WTC11 (cell line): ENCODE results near the gene CLEC16A. TPM values are rescaled to one million over a fixed set of nuclear protein-coding genes. Genes with fewer than 3 reads are reported as not detected.

Experiments used
- ATAC-seq: fragments of 200-7000 bp; cut with Tn5 transposase; 2 replicates; pipeline ENCODE4 v1.10.0; 2021; ENCODE audit warnings: mild to moderate bottlenecking, moderate library complexity
- CTCF ChIA-PET: fragments of 300-600 bp; sonication (Branson Sonifier 250); formaldehyde crosslinking; loops from one replicate; lab custom pipeline; 2021; ENCODE audit warnings: antibody characterized with exemption; lab: Charles Lee
- POLR2A ChIA-PET: fragments of 350-600 bp; sonication (Branson Sonifier 250); formaldehyde crosslinking; loops from one replicate; lab custom pipeline; 2021; ENCODE audit warnings: antibody characterized with exemption; lab: Charles Lee
- DNase-seq: peaks from one replicate; pipeline ENCODE4 v3.0.0; 2021; ENCODE audit warnings: low spot score
- H3K27ac Mint-ChIP-seq: 2 replicates; pipeline ENCODE4 v1.8.0; 2021; ENCODE audit warnings: mixed read lengths
- H3K27me3 Mint-ChIP-seq: 2 replicates; pipeline ENCODE4 v1.8.0; 2021; ENCODE audit warnings: low read depth, mild to moderate bottlenecking, moderate library complexity, mixed read lengths
- H3K36me3 Mint-ChIP-seq: 2 replicates; pipeline ENCODE4 v1.8.0; 2021; ENCODE audit warnings: mixed read lengths
- H3K4me1 Mint-ChIP-seq: 2 replicates; pipeline ENCODE4 v1.8.0; 2022; ENCODE audit warnings: mixed read lengths
- H3K4me3 Mint-ChIP-seq: 2 replicates; pipeline ENCODE4 v1.8.0; 2021; ENCODE audit warnings: mild to moderate bottlenecking, moderate library complexity, mixed read lengths
- H3K9me3 Mint-ChIP-seq: 2 replicates; pipeline ENCODE4 v1.8.0; 2021; ENCODE audit warnings: mixed read lengths
- ELF4 ChIP-seq: sonication (generic); formaldehyde crosslinking; IDR thresholded peaks from 2 replicates; pipeline ENCODE4 v1.8.1; 2022; ENCODE audit warnings: low read depth, mild to moderate bottlenecking, moderate library complexity, missing genetic modification reagents
- ETV6 ChIP-seq: sonication (generic); formaldehyde crosslinking; IDR thresholded peaks from 2 replicates; pipeline ENCODE4 v1.8.1; 2022; ENCODE audit warnings: mild to moderate bottlenecking, missing genetic modification reagents
- FOXK1 ChIP-seq: sonication (generic); formaldehyde crosslinking; IDR thresholded peaks from 2 replicates; pipeline ENCODE4 v1.8.0; 2022; ENCODE audit warnings: mild to moderate bottlenecking, moderate library complexity, missing genetic modification reagents
- GABPB1 ChIP-seq: sonication (generic); formaldehyde crosslinking; IDR thresholded peaks from 2 replicates; pipeline ENCODE4 v1.8.1; 2023; ENCODE audit warnings: mild to moderate bottlenecking, missing genetic modification reagents
- GTF2I ChIP-seq: fragments of 250-450 bp; sonication (Bioruptor Pico); conservative IDR thresholded peaks from 2 replicates; pipeline ENCODE4 v1.4.0; 2021; ENCODE audit warnings: mild to moderate bottlenecking
- MXD4 ChIP-seq: fragments of 250-450 bp; sonication (Bioruptor Pico); IDR thresholded peaks from 2 replicates; pipeline ENCODE4 v1.8.0; 2021; ENCODE audit warnings: mild to moderate bottlenecking, moderate library complexity, borderline replicate concordance
- NFE2L1 ChIP-seq: sonication (generic); formaldehyde crosslinking; IDR thresholded peaks from 2 replicates; pipeline ENCODE4 v1.8.1; 2023; ENCODE audit warnings: missing genetic modification reagents
- RELA ChIP-seq: sonication (generic); formaldehyde crosslinking; IDR thresholded peaks from 2 replicates; pipeline ENCODE4 v1.8.1; 2022; ENCODE audit warnings: missing genetic modification reagents, mild to moderate bottlenecking, borderline replicate concordance
- RORB ChIP-seq: fragments of 250-450 bp; sonication (Bioruptor Pico); IDR thresholded peaks from 2 replicates; pipeline ENCODE4 v1.9.0; 2021; ENCODE audit warnings: mild to moderate bottlenecking
- SMAD4 ChIP-seq: sonication (generic); formaldehyde crosslinking; IDR thresholded peaks from 2 replicates; pipeline ENCODE4 v1.8.0; 2022; ENCODE audit warnings: mild to moderate bottlenecking, missing genetic modification reagents
- TP53 ChIP-seq: sonication (generic); formaldehyde crosslinking; IDR thresholded peaks from 2 replicates; pipeline ENCODE4 v1.8.1; 2023; ENCODE audit warnings: mild to moderate bottlenecking, missing genetic modification reagents
- ZNF138 ChIP-seq: sonication (generic); formaldehyde crosslinking; conservative IDR thresholded peaks from 2 replicates; pipeline ENCODE4 v1.8.1; 2022; ENCODE audit warnings: mild to moderate bottlenecking, moderate library complexity, missing genetic modification reagents
- ZNF671 ChIP-seq: fragments of 250-450 bp; sonication (Bioruptor Pico); IDR thresholded peaks from 2 replicates; pipeline ENCODE4 v1.8.0; 2021; ENCODE audit warnings: mild to moderate bottlenecking
- total RNA-seq: library from RNA; stranded (reverse); gene quantifications from 3 replicates; pipeline ENCODE4 v1.2.3, GENCODE V29; 2021
- TF ChIP-seq, protein P1 (sequence below): sonication (generic); formaldehyde crosslinking; IDR thresholded peaks from 2 replicates; pipeline ENCODE4 v1.8.1; 2022; ENCODE audit warnings: missing genetic modification reagents, borderline replicate concordance
- TF ChIP-seq, protein P2 (sequence below): sonication (generic); formaldehyde crosslinking; IDR thresholded peaks from 2 replicates; pipeline ENCODE4 v1.8.0; 2022; ENCODE audit warnings: missing genetic modification reagents
- TF ChIP-seq, protein P3 (sequence below): fragments of 250-450 bp; sonication (Bioruptor Pico); IDR thresholded peaks from 2 replicates; pipeline ENCODE4 v1.9.0; 2021; ENCODE audit warnings: moderate library complexity, mild to moderate bottlenecking, inconsistent platforms, borderline replicate concordance
- TF ChIP-seq, protein P4 (sequence below): sonication (generic); formaldehyde crosslinking; IDR thresholded peaks from 2 replicates; pipeline ENCODE4 v1.8.0; 2022; ENCODE audit warnings: mild to moderate bottlenecking, missing genetic modification reagents
- TF ChIP-seq, protein P5 (sequence below): fragments of 200-600 bp; IDR thresholded peaks from 2 replicates; pipeline ENCODE4 v1.8.0; 2022; ENCODE audit warnings: antibody characterized with exemption
- TF ChIP-seq, protein P6 (sequence below): sonication (generic); formaldehyde crosslinking; conservative IDR thresholded peaks from 2 replicates; pipeline ENCODE4 v1.8.1; 2022; ENCODE audit warnings: mild to moderate bottlenecking, missing genetic modification reagents
- TF ChIP-seq, protein P7 (sequence below): fragments of 250-450 bp; sonication (Bioruptor Pico); conservative IDR thresholded peaks from 2 replicates; pipeline ENCODE4 v1.9.0; 2021; ENCODE audit warnings: mild to moderate bottlenecking

The CLEC16A gene
- total RNA-seq, 1 experiment from 2014 or later, result 14.4 TPM

DNA sequence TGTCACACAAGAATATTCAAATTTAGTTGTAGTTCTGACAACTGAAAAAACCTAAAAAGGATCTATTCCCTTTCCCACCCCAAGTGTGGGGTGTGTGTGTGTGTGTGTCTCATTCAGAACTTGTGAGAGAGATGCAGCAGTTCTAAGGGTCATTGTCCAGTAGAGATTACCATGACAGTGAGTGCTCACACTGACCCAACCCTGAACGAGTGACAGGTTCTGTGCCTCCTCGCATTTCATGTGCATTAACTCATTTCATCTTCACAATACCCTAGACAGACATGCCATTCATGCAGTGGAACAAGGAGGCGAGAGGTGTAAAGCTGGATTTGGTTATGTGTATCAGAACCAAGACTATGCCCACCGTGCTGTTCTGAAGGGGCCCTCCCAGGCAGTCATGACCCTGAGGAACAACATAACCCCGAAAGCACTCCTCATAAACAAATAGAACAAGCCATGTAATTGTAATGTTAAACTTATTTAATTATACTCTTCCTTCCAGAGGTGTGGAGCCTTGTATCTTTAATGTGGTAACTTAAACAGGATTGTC is 102.1 kb downstream of the CLEC16A start:
- no peak for TF ChIP-seq MXD4 (CRISPR knock-in tag)
- no peak for TF ChIP-seq ETV6 (CRISPR knock-in tag)
- TF ChIP-seq ZNF671 (CRISPR knock-in tag), result no peak
- no peak for TF ChIP-seq FOXK1
- no peak for TF ChIP-seq GTF2I
- no peak for TF ChIP-seq ZNF138 (CRISPR knock-in tag)
- TF ChIP-seq, protein P1, sequence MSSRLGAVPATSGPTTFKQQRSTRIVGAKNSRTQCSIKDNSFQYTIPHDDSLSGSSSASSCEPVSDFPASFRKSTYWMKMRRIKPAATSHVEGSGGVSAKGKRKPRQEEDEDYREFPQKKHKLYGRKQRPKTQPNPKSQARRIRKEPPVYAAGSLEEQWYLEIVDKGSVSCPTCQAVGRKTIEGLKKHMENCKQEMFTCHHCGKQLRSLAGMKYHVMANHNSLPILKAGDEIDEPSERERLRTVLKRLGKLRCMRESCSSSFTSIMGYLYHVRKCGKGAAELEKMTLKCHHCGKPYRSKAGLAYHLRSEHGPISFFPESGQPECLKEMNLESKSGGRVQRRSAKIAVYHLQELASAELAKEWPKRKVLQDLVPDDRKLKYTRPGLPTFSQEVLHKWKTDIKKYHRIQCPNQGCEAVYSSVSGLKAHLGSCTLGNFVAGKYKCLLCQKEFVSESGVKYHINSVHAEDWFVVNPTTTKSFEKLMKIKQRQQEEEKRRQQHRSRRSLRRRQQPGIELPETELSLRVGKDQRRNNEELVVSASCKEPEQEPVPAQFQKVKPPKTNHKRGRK, result no peak
- TF ChIP-seq, protein P2, sequence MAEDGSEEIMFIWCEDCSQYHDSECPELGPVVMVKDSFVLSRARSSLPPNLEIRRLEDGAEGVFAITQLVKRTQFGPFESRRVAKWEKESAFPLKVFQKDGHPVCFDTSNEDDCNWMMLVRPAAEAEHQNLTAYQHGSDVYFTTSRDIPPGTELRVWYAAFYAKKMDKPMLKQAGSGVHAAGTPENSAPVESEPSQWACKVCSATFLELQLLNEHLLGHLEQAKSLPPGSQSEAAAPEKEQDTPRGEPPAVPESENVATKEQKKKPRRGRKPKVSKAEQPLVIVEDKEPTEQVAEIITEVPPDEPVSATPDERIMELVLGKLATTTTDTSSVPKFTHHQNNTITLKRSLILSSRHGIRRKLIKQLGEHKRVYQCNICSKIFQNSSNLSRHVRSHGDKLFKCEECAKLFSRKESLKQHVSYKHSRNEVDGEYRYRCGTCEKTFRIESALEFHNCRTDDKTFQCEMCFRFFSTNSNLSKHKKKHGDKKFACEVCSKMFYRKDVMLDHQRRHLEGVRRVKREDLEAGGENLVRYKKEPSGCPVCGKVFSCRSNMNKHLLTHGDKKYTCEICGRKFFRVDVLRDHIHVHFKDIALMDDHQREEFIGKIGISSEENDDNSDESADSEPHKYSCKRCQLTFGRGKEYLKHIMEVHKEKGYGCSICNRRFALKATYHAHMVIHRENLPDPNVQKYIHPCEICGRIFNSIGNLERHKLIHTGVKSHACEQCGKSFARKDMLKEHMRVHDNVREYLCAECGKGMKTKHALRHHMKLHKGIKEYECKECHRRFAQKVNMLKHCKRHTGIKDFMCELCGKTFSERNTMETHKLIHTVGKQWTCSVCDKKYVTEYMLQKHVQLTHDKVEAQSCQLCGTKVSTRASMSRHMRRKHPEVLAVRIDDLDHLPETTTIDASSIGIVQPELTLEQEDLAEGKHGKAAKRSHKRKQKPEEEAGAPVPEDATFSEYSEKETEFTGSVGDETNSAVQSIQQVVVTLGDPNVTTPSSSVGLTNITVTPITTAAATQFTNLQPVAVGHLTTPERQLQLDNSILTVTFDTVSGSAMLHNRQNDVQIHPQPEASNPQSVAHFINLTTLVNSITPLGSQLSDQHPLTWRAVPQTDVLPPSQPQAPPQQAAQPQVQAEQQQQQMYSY (CRISPR knock-in tag), result no peak
- no peak for TF ChIP-seq SMAD4
- ATAC-seq (no peak), DNase-seq (no peak)
- POLR2A ChIA-PET, result no interaction called here
- no peaks in the 10 kb centered on the region for H3K9me3 Mint-ChIP-seq
- no peaks in the 10 kb centered on the region; the same call in 1 of the 2 replicates for H3K36me3 Mint-ChIP-seq
- no peak overlapping the region for H3K4me3 Mint-ChIP-seq
- CTCF ChIA-PET, result interaction anchor here (0.7 kb wide), 1 partner anchor 325 kb away, joined by 3 read pairs; no protein-coding TSS in a partner anchor
- peaks cover 22% of the 10 kb centered on the region for H3K4me1 Mint-ChIP-seq
- H3K27me3 Mint-ChIP-seq, result no peaks in the 10 kb centered on the region
- H3K27ac Mint-ChIP-seq, result no peak overlapping the region

GRCh38 chr16:11047057-11047456 is 102.7 kb downstream of the CLEC16A start:
- Mint-ChIP-seq H3K27ac (no peak overlapping the region), H3K27me3 (no peaks in the 10 kb centered on the region), H3K4me3 (no peak overlapping the region), H3K4me1 (peaks cover 23% of the 10 kb centered on the region), H3K9me3 (no peaks in the 10 kb centered on the region), H3K36me3 (no peaks in the 10 kb centered on the region; the same call in 1 of the 2 replicates)
- TF ChIP-seq RORB (CRISPR knock-in tag) (no peak), GABPB1 (CRISPR knock-in tag) (no peak), NFE2L1 (CRISPR knock-in tag) (no peak), RELA (CRISPR knock-in tag) (no peak), TP53 (CRISPR knock-in tag) (no peak), ELF4 (no peak)
- TF ChIP-seq, protein P3, sequence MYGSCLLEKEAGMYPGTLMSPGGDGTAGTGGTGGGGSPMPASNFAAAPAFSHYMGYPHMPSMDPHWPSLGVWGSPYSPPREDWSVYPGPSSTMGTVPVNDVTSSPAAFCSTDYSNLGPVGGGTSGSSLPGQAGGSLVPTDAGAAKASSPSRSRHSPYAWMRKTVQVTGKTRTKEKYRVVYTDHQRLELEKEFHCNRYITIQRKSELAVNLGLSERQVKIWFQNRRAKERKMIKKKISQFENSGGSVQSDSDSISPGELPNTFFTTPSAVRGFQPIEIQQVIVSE (CRISPR knock-in tag), result no peak
- TF ChIP-seq, protein P4, sequence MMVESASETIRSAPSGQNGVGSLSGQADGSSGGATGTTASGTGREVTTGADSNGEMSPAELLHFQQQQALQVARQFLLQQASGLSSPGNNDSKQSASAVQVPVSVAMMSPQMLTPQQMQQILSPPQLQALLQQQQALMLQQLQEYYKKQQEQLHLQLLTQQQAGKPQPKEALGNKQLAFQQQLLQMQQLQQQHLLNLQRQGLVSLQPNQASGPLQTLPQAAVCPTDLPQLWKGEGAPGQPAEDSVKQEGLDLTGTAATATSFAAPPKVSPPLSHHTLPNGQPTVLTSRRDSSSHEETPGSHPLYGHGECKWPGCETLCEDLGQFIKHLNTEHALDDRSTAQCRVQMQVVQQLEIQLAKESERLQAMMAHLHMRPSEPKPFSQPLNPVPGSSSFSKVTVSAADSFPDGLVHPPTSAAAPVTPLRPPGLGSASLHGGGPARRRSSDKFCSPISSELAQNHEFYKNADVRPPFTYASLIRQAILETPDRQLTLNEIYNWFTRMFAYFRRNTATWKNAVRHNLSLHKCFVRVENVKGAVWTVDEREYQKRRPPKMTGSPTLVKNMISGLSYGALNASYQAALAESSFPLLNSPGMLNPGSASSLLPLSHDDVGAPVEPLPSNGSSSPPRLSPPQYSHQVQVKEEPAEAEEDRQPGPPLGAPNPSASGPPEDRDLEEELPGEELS (CRISPR knock-in tag), result no peak
- TF ChIP-seq, protein P5, sequence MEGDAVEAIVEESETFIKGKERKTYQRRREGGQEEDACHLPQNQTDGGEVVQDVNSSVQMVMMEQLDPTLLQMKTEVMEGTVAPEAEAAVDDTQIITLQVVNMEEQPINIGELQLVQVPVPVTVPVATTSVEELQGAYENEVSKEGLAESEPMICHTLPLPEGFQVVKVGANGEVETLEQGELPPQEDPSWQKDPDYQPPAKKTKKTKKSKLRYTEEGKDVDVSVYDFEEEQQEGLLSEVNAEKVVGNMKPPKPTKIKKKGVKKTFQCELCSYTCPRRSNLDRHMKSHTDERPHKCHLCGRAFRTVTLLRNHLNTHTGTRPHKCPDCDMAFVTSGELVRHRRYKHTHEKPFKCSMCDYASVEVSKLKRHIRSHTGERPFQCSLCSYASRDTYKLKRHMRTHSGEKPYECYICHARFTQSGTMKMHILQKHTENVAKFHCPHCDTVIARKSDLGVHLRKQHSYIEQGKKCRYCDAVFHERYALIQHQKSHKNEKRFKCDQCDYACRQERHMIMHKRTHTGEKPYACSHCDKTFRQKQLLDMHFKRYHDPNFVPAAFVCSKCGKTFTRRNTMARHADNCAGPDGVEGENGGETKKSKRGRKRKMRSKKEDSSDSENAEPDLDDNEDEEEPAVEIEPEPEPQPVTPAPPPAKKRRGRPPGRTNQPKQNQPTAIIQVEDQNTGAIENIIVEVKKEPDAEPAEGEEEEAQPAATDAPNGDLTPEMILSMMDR, result no peak
- TF ChIP-seq, protein P6, sequence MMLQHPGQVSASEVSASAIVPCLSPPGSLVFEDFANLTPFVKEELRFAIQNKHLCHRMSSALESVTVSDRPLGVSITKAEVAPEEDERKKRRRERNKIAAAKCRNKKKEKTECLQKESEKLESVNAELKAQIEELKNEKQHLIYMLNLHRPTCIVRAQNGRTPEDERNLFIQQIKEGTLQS (CRISPR knock-in tag), result no peak
- TF ChIP-seq, protein P7, sequence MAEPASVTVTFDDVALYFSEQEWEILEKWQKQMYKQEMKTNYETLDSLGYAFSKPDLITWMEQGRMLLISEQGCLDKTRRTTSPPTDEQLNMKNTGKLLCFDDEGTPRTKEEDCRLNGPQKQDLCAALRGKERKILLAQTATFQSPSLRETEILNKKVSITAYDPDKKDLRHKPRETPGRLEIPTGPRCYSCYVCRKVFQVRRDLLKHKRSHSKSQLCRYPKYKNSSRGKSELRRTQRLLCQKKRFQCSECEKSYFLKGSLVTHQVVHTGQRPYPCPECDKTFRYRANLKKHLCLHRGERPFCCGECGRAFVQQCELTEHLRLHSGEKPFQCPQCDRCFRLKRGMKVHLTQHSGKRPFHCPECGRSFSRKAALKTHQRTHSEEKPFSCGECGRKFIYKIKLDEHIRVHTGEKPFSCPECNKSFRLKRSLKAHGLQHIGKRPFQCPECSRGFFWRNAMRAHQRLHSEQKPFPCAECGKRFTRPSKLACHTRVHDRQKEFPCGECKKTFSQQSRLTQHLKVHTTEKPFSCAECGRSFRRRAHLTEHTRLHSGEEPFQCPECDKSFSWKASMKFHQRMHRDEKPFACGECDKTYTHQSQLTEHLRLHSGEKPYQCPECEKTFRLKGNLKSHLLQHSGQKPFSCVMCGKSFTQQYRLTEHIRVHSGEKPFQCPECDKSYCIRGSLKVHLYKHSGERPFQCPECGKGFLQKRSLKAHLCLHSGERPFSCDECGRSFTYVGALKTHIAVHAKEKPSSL (CRISPR knock-in tag), result no peak
- ATAC-seq (no peak), DNase-seq (no peak)
- POLR2A ChIA-PET, result no interaction called here
- CTCF ChIA-PET, result no interaction called here
